PC-9 (cell line): ENCODE measurements around the gene CBY1.

Experiments
- EZH2 ChIP-seq: fragments of 200-600 bp; sonication (generic); IDR thresholded peaks from 2 replicates; pipeline ENCODE4 v1.8.0; 2017; ENCODE audit warnings: antibody characterized with exemption, low read depth
- TF ChIP-seq, protein P1 (sequence below): fragments of 200-600 bp; sonication (generic); conservative IDR thresholded peaks from 2 replicates; pipeline ENCODE4 v1.6.1; 2017; ENCODE audit warnings: mixed run types, antibody characterized with exemption, mild to moderate bottlenecking, moderate library complexity

DNA sequence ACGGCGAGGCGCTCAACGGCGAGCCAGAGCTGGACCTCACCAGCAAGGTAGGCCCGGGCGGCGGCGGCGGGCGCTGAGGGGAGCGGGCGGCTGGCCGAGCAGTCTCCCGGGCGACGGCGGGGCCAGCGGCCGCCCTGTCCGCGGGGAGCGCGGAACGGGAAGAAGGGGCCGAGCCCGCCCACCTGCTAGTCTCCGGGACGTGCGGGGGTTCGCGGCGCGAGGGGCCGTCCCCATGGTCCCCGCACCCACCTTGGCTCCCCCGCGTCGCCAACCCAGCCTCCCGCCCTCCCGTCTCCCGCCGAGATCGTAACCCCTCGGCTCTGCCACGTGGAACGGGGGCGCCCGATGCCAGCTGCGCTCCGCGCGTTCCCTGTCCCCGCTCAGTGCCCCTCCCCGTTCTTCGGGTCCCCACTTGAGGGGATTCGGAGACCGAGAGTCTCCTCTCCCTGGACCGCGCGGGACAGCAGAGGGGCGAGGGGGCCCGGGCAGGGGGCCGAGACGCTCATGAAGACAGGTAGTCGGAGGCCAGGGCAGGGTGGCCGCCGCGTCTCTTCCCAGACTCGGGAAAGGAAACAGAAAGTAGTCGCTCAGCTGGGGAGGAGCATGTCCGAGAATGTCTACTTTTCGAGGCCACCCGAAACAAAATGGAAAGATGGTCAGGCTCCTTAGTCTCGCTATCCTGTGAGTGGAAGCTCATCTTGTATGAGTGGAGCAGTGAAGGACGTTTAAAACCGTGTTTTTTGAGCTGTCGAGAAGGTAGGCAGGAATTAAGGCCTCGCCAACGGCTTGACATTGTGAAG lies 49.9 kb downstream of the CBY1 start:
- TF ChIP-seq, protein P1, sequence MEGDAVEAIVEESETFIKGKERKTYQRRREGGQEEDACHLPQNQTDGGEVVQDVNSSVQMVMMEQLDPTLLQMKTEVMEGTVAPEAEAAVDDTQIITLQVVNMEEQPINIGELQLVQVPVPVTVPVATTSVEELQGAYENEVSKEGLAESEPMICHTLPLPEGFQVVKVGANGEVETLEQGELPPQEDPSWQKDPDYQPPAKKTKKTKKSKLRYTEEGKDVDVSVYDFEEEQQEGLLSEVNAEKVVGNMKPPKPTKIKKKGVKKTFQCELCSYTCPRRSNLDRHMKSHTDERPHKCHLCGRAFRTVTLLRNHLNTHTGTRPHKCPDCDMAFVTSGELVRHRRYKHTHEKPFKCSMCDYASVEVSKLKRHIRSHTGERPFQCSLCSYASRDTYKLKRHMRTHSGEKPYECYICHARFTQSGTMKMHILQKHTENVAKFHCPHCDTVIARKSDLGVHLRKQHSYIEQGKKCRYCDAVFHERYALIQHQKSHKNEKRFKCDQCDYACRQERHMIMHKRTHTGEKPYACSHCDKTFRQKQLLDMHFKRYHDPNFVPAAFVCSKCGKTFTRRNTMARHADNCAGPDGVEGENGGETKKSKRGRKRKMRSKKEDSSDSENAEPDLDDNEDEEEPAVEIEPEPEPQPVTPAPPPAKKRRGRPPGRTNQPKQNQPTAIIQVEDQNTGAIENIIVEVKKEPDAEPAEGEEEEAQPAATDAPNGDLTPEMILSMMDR, result no peak
- TF ChIP-seq EZH2, result no peak
